Heart left ventricle (tissue), 13 donors: ENCODE measurements around the gene TRERF1.

Experiments
- CTCF ChIP-seq, 12 donors: fragments of 200-600 bp; sonication (generic) in 4 of 12; IDR thresholded peaks; one replicate each; pipeline versions ENCODE4 v1.5.0 to v1.8.0; 2018 to 2022; ENCODE audit warnings: antibody characterized with exemption in 12 of 12, mild to moderate bottlenecking in 5 of 12
- POLR2A ChIP-seq, 2 donors: fragments of 450-650 bp; IDR thresholded peaks; one replicate each; pipeline ENCODE4 v1.6.1; 2017; ENCODE audit warnings: antibody characterized with exemption in 2 of 2, mild to moderate bottlenecking in 2 of 2, moderate library complexity in 2 of 2
- donor health status: ischemic (EF 13 %, LVEDD 7.1; RV severe dilation, severe dysfunction).
- donor health status: DM: no; HTN: yes; CAD: no.
- donor health status: DM: no; HTN: no; CAD: no.
- donor health status: ischemic (EF 25% LVEDD 6.9; RV normal size, moderate dysfunction).
- donor health status: ischemic (EF 25% LVEDD 5.7; RV mildly dilated, moderate dysfunction).
- donor health status: ischemic (EF 35%, LVEDD 5.7; RV mildly dilated, moderate dysfunction).
- donor health status: nonischemic (EF 11% LVEDD 7.7; RV severe dilation, severe dysfunction).
- donor health status: DM: yes; HTN: yes; CAD: no.
- donor health status: PGD.
- donor health status: ischemic (EF 29% LVEDD 5.4; RV normal size, mild dysfunction).
- donor health status: nonischemic (EF 23%, LVEDD 6.1; RV moderate dilation, normal function).

- TF ChIP-seq POLR2A (IDR thresholded peaks at IDR 0.05): no peak
- TF ChIP-seq CTCF (IDR thresholded peaks at IDR 0.05): no peak
Observed at GRCh38 chr6:42322676-42323075, 129.1 kb downstream of the TRERF1 start.
